Mesenteric fat pad (tissue), 1 donor: ENCODE results near the gene CSRNP3. TPM values are rescaled to one million over a fixed set of nuclear protein-coding genes. Genes with fewer than 3 reads are reported as not detected.

ENCODE experiments used
- DNase-seq: peaks from one replicate; pipeline ENCODE4 v3.0.0-alpha.2; 2020; ENCODE audit warnings: low spot score
- total RNA-seq: library from RNA; stranded (reverse); fragmentation: NEBNext Ultra II Directional; extraction: Animal tissue kit (Norgen Biotek cat#: 25700); gene quantifications from one replicate; pipeline ENCODE4 v1.2.1, GENCODE V29; 2021
- donor health status: DM: yes; HTN: yes; CAD: no.

Gene CSRNP3
- total RNA-seq, 1 donor from 2014 or later = 0.51 TPM

- DNase-seq = no peak
Observed at GRCh38 chr2:165471349-165471950, 2.0 kb downstream of the CSRNP3 start.

GRCh38 chr2:165472922-165473321 is 3.4 kb downstream of the CSRNP3 start:
- no peak for DNase-seq

GRCh38 chr2:165474619-165475276 is 5.2 kb downstream of the CSRNP3 start:
- DNase-seq = no peak

- no peak for DNase-seq
Observed at GRCh38 chr2:165475277-165476004, 5.9 kb downstream of the CSRNP3 start.

GRCh38 chr2:165479856-165480255 is 10.4 kb downstream of the CSRNP3 start:
- no peak for DNase-seq

GRCh38 chr2:165494573-165494972 is 25.1 kb downstream of the CSRNP3 start:
- DNase-seq = no peak

- DNase-seq = no peak
Observed at GRCh38 chr2:165497659-165498317, 28.3 kb downstream of the CSRNP3 start.

GRCh38 chr2:165499131-165499530 is 29.6 kb downstream of the CSRNP3 start:
- no peak for DNase-seq

- DNase-seq = no peak
Observed at GRCh38 chr2:165500001-165500400, 30.5 kb downstream of the CSRNP3 start.

GRCh38 chr2:165500816-165501215 is 31.3 kb downstream of the CSRNP3 start:
- no peak for DNase-seq

- DNase-seq = no peak
Observed at GRCh38 chr2:165505514-165505913, 36.0 kb downstream of the CSRNP3 start.

- DNase-seq = no peak
Observed at GRCh38 chr2:165508927-165509326, 39.4 kb downstream of the CSRNP3 start.

- no peak for DNase-seq
Observed at GRCh38 chr2:165513479-165513878, 44.0 kb downstream of the CSRNP3 start.

GRCh38 chr2:165518611-165519010 is 49.1 kb downstream of the CSRNP3 start:
- no peak for DNase-seq

GRCh38 chr2:165522719-165523118 is 53.2 kb downstream of the CSRNP3 start:
- DNase-seq = no peak

- DNase-seq = no peak
Observed at GRCh38 chr2:165524720-165525119, 55.2 kb downstream of the CSRNP3 start.

- no peak for DNase-seq
Observed at GRCh38 chr2:165528691-165529090, 59.2 kb downstream of the CSRNP3 start.

- no peak for DNase-seq
Observed at GRCh38 chr2:165529130-165529529, 59.6 kb downstream of the CSRNP3 start.

GRCh38 chr2:165533331-165533730 is 63.8 kb downstream of the CSRNP3 start:
- DNase-seq = no peak

- no peak for DNase-seq
Observed at GRCh38 chr2:165535471-165535870, 66.0 kb downstream of the CSRNP3 start.

- no peak for DNase-seq
Observed at GRCh38 chr2:165536851-165537499, 67.5 kb downstream of the CSRNP3 start.
